Measurements from ENCODE around the gene UTS2R.

- TF ChIP-seq POLR2AphosphoS5 (IDR thresholded peaks at IDR 0.05; ENCODE audit: borderline replicate concordance, low read depth, low read length) (no peak), EZH2 (IDR thresholded peaks at IDR 0.05) (no peak), FOXP2 (optimal IDR thresholded peaks at IDR 0.05; ENCODE audit: control extremely low read depth, extremely low read length, insufficient read depth) (no peak)
Measured at GRCh38 chr17:82388223-82388921, 16.8 kb downstream of the UTS2R start.

Measured in SK-N-MC (cell line).